Bronchial epithelial cell (primary cell): ENCODE data around the gene ZNF625. TPM values are rescaled to one million over a fixed set of nuclear protein-coding genes. Genes with fewer than 3 reads are reported as not detected.

Experiments
- DNase-seq: peaks from one replicate; pipeline ENCODE4 v3.0.0-alpha.2; 2010; ENCODE audit warnings: low read depth
- FAIRE-seq: peaks from 2 replicates; lab custom pipeline; 2011; peaks lifted over from hg19 to GRCh38; lab: Jason Lieb, UNC
- H3K27me3 ChIP-seq: 2 replicates; pipeline ENCODE4 v1.5.1; 2011; ENCODE audit warnings: low read length; ENCODE audit not compliant: control insufficient read depth, insufficient read depth
- H3K36me3 ChIP-seq: 2 replicates; pipeline ENCODE4 v1.5.1; 2011; ENCODE audit warnings: low read length; ENCODE audit not compliant: control insufficient read depth, insufficient read depth
- H3K4me3 ChIP-seq: 2 replicates; pipeline ENCODE4 v1.5.1; 2011; ENCODE audit warnings: mild to moderate bottlenecking, low read depth, low read length, control low read depth
- total RNA-seq: library from RNA; depleted of rRNA; stranded (reverse); fragments of >200 nt; gene quantifications from 2 replicates; pipeline ENCODE4 v1.2.1, GENCODE V29; 2014
- TF ChIP-seq, protein P1 (sequence below): IDR thresholded peaks from 2 replicates; pipeline ENCODE4 v1.5.1; 2011; ENCODE audit warnings: mild to moderate bottlenecking, moderate library complexity, low read length, control low read depth, inconsistent platforms; ENCODE audit not compliant: insufficient read depth, severe bottlenecking

The ZNF625 gene
- total RNA-seq, 1 donor from 2014 or later: 5.0 TPM

DNA sequence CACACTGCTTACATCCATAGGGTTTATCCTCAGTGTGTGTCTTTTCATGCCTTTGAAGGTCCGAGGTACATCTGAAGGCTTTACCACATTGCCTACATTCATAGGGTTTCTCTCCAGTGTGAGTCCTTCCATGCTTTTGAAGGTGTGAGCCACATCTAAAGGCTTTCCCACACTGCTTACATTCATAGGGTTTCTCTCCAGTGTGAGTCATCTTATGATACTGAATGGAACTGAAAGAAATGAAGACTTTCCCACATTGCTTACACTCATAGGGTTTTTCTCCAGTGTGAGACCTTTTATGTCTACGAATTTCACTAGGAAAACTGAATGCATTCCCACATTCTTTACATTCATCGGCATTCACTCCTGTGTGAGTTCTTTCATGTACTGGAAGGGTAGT is 23.5 kb downstream of the ZNF625 start:
- no peak overlapping the region for H3K4me3 ChIP-seq
- H3K36me3 ChIP-seq: peaks cover 6% of the 10 kb centered on the region
- no peak for FAIRE-seq

DNA sequence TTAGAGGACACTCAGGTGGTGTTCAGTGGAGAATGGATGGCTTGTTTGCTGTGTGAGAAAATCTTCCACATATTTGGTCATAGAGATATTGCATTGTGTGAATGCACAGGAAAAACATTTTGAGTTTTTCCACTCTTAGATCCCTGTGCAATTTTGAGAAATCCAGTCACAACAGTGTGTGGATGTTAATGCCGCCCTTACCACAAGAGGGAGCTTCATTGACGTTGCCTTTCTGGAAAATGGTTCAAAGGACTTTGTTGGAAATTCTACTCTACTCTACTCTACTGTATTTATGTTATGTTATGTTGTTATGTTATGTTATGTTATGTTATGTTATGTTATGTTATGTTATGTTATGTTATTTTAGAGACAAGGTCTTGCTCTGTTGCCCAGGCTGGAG is 29.8 kb downstream of the ZNF625 start:
- DNase-seq (peak; percentile 6), FAIRE-seq (no peak)
- H3K36me3 ChIP-seq: no peaks in the 10 kb centered on the region
- no peak overlapping the region for H3K4me3 ChIP-seq
- no peaks in the 10 kb centered on the region for H3K27me3 ChIP-seq
- TF ChIP-seq, protein P1, sequence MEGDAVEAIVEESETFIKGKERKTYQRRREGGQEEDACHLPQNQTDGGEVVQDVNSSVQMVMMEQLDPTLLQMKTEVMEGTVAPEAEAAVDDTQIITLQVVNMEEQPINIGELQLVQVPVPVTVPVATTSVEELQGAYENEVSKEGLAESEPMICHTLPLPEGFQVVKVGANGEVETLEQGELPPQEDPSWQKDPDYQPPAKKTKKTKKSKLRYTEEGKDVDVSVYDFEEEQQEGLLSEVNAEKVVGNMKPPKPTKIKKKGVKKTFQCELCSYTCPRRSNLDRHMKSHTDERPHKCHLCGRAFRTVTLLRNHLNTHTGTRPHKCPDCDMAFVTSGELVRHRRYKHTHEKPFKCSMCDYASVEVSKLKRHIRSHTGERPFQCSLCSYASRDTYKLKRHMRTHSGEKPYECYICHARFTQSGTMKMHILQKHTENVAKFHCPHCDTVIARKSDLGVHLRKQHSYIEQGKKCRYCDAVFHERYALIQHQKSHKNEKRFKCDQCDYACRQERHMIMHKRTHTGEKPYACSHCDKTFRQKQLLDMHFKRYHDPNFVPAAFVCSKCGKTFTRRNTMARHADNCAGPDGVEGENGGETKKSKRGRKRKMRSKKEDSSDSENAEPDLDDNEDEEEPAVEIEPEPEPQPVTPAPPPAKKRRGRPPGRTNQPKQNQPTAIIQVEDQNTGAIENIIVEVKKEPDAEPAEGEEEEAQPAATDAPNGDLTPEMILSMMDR: peak; percentile 50

More for the DNA sequence above, 23.5 kb downstream of the ZNF625 start:
- no peak for DNase-seq
- TF ChIP-seq, protein P1: no peak
- no peaks in the 10 kb centered on the region for H3K27me3 ChIP-seq

DNA sequence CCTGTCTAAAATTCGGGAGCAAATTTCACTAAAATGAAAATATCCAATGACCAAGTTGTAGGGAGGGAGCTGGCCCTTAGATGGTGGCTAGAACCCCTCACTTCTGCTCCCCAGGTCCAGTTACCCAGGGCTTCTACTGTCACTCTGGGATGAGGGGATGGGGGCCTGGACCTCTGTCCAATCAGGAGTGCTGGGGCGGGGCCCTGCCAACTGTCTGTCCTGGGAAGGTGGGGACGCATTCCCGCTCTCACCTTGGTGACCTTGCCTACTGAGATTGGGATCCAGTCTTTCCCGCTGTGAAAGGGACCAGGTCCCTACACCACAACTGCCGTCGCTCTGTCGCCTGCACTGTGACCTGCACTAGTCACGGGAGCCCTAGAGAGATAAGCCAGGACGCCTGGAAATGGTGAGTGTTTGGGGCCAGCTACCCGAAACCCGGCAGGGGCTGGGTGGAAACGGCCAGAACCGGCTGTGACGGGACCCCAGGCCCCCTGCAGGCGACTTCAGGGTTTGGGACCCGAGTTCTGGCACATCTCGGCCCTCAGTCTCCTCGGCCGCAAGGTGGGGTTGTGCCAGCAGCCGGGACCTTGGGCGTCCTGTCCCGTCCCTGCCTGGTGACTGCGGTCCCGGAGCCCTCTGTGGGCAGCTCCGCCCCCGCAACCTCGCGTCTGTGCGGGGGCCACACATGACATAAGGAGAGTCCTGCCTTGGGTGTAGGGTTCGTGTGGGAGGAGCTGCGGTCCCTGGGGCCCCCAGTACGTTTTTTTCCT is 39.1 kb downstream of the ZNF625 start:
- Histone ChIP-seq H3K4me3 (no peak overlapping the region), H3K27me3 (no peaks in the 10 kb centered on the region), H3K36me3 (no peaks in the 10 kb centered on the region)
- FAIRE-seq (no peak), DNase-seq (no peak)
- TF ChIP-seq, protein P1: no peak

DNA sequence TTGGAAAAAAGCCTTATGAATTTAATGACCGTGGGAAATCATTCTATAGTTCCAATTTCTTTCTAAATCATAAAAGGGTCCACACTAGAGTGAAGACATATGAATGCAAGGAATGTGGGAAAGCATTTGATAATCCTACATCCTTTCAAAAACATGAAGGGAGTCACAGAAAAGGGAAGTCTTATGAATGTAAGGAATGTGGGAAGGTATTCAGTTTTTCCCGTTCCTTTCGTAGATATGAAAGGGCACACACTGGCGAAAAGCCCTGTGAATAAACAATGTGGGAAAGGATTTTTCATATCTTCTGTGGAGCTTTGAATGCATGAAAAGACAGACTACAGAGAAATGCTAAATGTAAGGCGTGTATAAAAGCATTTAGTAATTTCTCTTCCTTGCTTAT is 43.4 kb downstream of the ZNF625 start:
- DNase-seq (no peak), FAIRE-seq (no peak)
- Histone ChIP-seq H3K27me3 (no peaks in the 10 kb centered on the region), H3K4me3 (no peak overlapping the region), H3K36me3 (no peaks in the 10 kb centered on the region)
- TF ChIP-seq, protein P1: no peak

DNA sequence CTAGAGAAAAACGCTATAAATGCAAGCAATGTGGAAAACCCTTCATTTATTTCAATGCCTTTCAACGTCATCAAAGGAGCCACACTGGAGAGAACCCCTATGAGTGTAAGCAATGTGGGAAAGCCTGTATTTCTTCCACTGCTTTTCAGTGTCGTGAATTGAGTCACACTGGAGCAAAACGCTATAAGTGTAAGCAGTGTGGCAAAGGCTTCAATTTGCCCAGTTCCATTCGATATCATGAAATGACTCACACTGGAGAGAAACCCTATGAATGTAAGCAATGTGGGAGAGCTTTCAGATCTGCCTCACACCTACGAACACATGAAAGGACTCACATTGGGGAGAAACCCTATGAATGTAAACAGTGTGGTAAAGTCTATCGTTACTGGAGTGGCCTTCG is 43.8 kb downstream of the ZNF625 start:
- Histone ChIP-seq H3K4me3 (no peak overlapping the region), H3K36me3 (no peaks in the 10 kb centered on the region), H3K27me3 (no peaks in the 10 kb centered on the region)
- FAIRE-seq: no peak
- TF ChIP-seq, protein P1: no peak
- no peak for DNase-seq
